MM.1S (cell line): ENCODE data around the gene TAGLN2.

Experiments
- CTCF ChIP-seq: fragments of 300-600 bp; sonication (generic); IDR thresholded peaks from 2 replicates; pipeline ENCODE4 v1.5.1; 2016; ENCODE audit warnings: antibody characterized with exemption, low read length, mixed read lengths
- EZH2 ChIP-seq: fragments of 300-600 bp; sonication (generic); optimal IDR thresholded peaks from 2 replicates; pipeline ENCODE3; 2017; ENCODE audit warnings: low read depth, mild to moderate bottlenecking, antibody characterized with exemption, low read length, mixed read lengths
- EZH2phosphoT487 ChIP-seq: fragments of 300-600 bp; sonication (generic); IDR thresholded peaks from 2 replicates; pipeline ENCODE4 v1.6.1; 2018; ENCODE audit warnings: antibody characterized with exemption, low read length

- TF ChIP-seq CTCF (no peak), EZH2 (no peak), EZH2phosphoT487 (no peak)
These were observed 25.1 kb downstream of the TAGLN2 start, which contains the start of gene CFAP45 for GRCh38 chr1:159900086-159900680.
